Measurements from ENCODE around the gene BICRAL.

BICRAL gene

DNA sequence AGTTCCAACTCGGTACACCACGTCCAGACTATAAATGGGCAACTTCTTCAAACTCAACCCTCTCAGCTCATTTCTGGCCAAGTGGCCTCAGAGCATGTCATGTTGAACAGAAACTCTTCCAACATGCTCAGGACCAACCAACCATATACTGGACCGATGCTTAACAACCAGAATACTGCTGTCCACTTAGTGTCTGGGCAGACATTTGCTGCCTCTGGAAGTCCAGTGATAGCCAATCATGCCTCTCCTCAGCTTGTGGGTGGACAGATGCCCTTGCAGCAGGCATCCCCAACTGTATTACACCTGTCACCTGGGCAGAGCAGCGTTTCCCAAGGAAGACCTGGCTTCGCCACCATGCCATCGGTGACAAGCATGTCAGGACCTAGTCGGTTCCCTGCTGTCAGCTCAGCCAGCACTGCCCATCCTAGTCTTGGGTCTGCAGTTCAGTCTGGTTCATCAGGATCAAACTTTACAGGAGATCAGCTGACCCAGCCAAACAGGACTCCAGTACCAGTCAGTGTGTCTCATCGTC, 47.8 kb downstream of the BICRAL start:
- TF ChIP-seq EP300 (IDR thresholded peaks at IDR 0.05; ENCODE audit: borderline replicate concordance) (no peak), YY1 (IDR thresholded peaks at IDR 0.05; ENCODE audit: low read depth) (no peak)

DNA sequence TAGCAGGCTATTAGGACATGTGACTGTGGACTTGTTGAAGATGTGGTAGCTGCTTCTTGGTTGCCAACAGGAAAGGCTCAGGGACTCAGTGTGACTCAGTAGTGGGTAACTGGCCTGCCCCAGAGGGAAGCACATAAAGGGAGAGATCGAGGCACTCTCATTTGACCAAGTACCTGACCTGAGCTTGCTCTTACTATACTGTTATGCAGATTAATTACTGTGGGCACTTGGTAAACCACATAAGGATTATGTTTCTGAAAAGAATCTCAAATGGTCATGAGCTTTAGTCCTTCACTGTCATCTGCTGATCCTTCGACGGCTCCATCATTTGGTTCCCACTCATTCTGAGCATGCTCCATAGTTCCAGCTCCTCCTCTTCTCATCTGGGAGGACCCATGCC, 49.4 kb downstream of the BICRAL start:
- no peak for TF ChIP-seq EP300 (IDR thresholded peaks at IDR 0.05; ENCODE audit: borderline replicate concordance)
- no peak for TF ChIP-seq EGR1 (IDR thresholded peaks at IDR 0.05)
- no peak for TF ChIP-seq ZBTB7A (IDR thresholded peaks at IDR 0.05; ENCODE audit: low read depth)
- no peak for TF ChIP-seq FOXM1 (IDR thresholded peaks at IDR 0.05; ENCODE audit: borderline replicate concordance, low read depth)
- TF ChIP-seq, protein P1, sequence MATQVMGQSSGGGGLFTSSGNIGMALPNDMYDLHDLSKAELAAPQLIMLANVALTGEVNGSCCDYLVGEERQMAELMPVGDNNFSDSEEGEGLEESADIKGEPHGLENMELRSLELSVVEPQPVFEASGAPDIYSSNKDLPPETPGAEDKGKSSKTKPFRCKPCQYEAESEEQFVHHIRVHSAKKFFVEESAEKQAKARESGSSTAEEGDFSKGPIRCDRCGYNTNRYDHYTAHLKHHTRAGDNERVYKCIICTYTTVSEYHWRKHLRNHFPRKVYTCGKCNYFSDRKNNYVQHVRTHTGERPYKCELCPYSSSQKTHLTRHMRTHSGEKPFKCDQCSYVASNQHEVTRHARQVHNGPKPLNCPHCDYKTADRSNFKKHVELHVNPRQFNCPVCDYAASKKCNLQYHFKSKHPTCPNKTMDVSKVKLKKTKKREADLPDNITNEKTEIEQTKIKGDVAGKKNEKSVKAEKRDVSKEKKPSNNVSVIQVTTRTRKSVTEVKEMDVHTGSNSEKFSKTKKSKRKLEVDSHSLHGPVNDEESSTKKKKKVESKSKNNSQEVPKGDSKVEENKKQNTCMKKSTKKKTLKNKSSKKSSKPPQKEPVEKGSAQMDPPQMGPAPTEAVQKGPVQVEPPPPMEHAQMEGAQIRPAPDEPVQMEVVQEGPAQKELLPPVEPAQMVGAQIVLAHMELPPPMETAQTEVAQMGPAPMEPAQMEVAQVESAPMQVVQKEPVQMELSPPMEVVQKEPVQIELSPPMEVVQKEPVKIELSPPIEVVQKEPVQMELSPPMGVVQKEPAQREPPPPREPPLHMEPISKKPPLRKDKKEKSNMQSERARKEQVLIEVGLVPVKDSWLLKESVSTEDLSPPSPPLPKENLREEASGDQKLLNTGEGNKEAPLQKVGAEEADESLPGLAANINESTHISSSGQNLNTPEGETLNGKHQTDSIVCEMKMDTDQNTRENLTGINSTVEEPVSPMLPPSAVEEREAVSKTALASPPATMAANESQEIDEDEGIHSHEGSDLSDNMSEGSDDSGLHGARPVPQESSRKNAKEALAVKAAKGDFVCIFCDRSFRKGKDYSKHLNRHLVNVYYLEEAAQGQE (IDR thresholded peaks at IDR 0.05; ENCODE audit: low read depth): no peak
- no peak for TF ChIP-seq CREB1 (IDR thresholded peaks at IDR 0.05; ENCODE audit: low read depth)
- TF ChIP-seq CEBPB (IDR thresholded peaks at IDR 0.05): no peak
- TF ChIP-seq, protein P2, sequence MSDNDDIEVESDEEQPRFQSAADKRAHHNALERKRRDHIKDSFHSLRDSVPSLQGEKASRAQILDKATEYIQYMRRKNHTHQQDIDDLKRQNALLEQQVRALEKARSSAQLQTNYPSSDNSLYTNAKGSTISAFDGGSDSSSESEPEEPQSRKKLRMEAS (IDR thresholded peaks at IDR 0.05): no peak
- no peak for TF ChIP-seq TCF12 (IDR thresholded peaks at IDR 0.05; ENCODE audit: low read depth)
- no peak for TF ChIP-seq TEAD4 (IDR thresholded peaks at IDR 0.05)
- TF ChIP-seq, protein P3, sequence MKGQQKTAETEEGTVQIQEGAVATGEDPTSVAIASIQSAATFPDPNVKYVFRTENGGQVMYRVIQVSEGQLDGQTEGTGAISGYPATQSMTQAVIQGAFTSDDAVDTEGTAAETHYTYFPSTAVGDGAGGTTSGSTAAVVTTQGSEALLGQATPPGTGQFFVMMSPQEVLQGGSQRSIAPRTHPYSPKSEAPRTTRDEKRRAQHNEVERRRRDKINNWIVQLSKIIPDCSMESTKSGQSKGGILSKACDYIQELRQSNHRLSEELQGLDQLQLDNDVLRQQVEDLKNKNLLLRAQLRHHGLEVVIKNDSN (IDR thresholded peaks at IDR 0.05): no peak
- no peak for TF ChIP-seq NFIC (IDR thresholded peaks at IDR 0.05)
- no peak for TF ChIP-seq RAD21 (IDR thresholded peaks at IDR 0.05; ENCODE audit: low read depth)
- TF ChIP-seq YY1 (IDR thresholded peaks at IDR 0.05; ENCODE audit: low read depth): no peak
- TF ChIP-seq TAF1 (IDR thresholded peaks at IDR 0.05; ENCODE audit: low read depth): no peak

DNA sequence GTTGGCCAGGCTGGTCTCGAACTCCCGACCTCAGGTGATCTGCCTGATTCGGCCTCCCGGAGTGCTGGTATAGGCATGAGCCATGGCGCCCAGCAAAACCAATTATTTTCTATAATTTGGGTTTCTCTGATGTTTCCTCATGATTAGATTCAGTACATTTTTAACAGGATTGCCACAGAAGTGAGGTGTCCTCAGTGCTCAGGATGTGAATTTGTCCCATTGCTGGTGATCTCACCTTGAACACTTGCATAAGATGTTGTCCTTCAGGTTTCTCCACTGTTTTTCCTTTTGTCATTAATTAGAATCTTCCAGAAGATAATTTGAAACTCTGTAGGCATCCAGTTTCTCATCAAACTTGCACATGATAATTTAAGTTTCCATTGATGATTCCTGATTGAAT, 52.2 kb downstream of the BICRAL start:
- TF ChIP-seq, protein P1 (IDR thresholded peaks at IDR 0.05; ENCODE audit: low read depth): no peak
- TF ChIP-seq NFIC (IDR thresholded peaks at IDR 0.05) (no peak), TAF1 (IDR thresholded peaks at IDR 0.05; ENCODE audit: low read depth) (no peak), FOXM1 (IDR thresholded peaks at IDR 0.05; ENCODE audit: borderline replicate concordance, low read depth) (no peak), RAD21 (IDR thresholded peaks at IDR 0.05; ENCODE audit: low read depth) (no peak), TCF12 (IDR thresholded peaks at IDR 0.05; ENCODE audit: low read depth) (no peak), YY1 (IDR thresholded peaks at IDR 0.05; ENCODE audit: low read depth) (no peak), CEBPB (IDR thresholded peaks at IDR 0.05) (no peak)
- TF ChIP-seq, protein P3 (IDR thresholded peaks at IDR 0.05): no peak
- TF ChIP-seq, protein P2 (IDR thresholded peaks at IDR 0.05): no peak

DNA sequence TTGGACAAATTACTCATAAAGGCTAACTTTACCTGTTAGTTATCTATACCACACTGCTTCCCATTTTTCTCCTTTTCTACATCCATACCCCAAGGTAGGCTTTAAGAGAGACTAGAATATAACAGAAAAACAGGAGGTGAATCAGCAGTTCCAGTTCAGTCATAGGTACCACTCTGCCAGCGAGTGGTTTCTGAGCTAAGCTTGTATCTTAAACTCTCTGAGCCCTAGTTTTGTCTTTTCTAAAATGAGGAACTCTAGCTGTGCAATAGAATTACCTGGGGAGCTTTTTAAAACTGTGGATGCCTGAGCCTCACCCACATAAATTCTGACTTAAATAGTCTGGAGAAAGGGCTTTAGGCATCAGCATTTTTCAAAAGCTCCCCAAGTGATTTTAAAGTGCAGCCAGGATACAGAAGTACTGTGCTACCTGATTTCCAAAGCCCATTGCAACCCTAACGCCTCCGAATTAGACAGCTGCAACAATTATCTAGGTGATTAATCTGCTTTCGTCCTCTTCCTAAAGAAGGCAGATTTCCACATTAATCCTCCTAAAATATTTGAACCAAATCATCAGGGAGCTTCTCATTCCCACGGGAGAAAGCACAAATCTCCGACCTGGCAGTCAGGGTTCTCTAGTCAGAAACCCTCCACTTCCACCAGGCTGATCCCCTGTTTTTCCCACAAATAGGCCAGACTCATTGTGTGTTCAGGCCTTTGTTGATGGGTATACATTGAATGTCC, 60.2 kb downstream of the BICRAL start:
- TF ChIP-seq YY1 (IDR thresholded peaks at IDR 0.05; ENCODE audit: low read depth): no peak
- TF ChIP-seq TEAD4 (IDR thresholded peaks at IDR 0.05): no peak

DNA sequence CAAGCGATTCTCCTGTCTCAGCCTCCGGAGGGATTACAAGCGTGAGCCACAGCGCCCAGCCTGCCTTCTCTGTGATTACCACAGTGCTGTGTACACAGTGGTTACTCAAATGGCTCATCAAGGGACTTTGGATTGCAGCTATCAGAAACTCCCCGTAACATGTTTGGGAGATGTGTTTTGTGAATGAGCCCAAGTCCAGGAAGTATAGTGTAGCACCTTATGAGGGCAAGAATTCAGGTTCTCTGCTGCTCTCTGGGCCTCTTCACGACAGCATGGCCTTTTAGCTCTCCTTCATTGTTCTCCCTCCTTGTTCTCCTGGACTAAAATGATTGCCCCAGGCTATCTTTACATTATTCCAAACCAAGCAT, 63.5 kb downstream of the BICRAL start:
- no peak for TF ChIP-seq CEBPB (IDR thresholded peaks at IDR 0.05)
- no peak for TF ChIP-seq FOXM1 (IDR thresholded peaks at IDR 0.05; ENCODE audit: borderline replicate concordance, low read depth)
- TF ChIP-seq EP300 (IDR thresholded peaks at IDR 0.05; ENCODE audit: borderline replicate concordance): no peak
- TF ChIP-seq CREB1 (IDR thresholded peaks at IDR 0.05; ENCODE audit: low read depth): no peak
- TF ChIP-seq TEAD4 (IDR thresholded peaks at IDR 0.05): no peak
- TF ChIP-seq YY1 (IDR thresholded peaks at IDR 0.05; ENCODE audit: low read depth): no peak
- TF ChIP-seq, protein P1 (IDR thresholded peaks at IDR 0.05; ENCODE audit: low read depth): no peak
- TF ChIP-seq RAD21 (IDR thresholded peaks at IDR 0.05; ENCODE audit: low read depth): no peak
- TF ChIP-seq, protein P2 (IDR thresholded peaks at IDR 0.05): no peak
- no peak for TF ChIP-seq NFIC (IDR thresholded peaks at IDR 0.05)
- no peak for TF ChIP-seq TCF12 (IDR thresholded peaks at IDR 0.05; ENCODE audit: low read depth)
- TF ChIP-seq, protein P3 (IDR thresholded peaks at IDR 0.05): no peak
- TF ChIP-seq EGR1 (IDR thresholded peaks at IDR 0.05): no peak
- no peak for TF ChIP-seq ZBTB7A (IDR thresholded peaks at IDR 0.05; ENCODE audit: low read depth)
- no peak for TF ChIP-seq TAF1 (IDR thresholded peaks at IDR 0.05; ENCODE audit: low read depth)
